GM10248 (cell line): Measurements from ENCODE around the gene APOH.

ENCODE experiments used
- CTCF ChIA-PET: fragments of 300-600 bp; sonication (Branson Sonifier 250); formaldehyde crosslinking; extraction: SDS; loops from one replicate; lab custom pipeline; 2021; ENCODE audit warnings: antibody characterized with exemption; lab: Yijun Ruan, JAX
- POLR2A ChIA-PET: fragments of 350-650 bp; sonication (Branson Sonifier 250); formaldehyde crosslinking; extraction: SDS; loops from one replicate; lab custom pipeline; 2020; ENCODE audit warnings: antibody characterized with exemption; lab: Yijun Ruan, JAX
- DNase-seq: peaks from one replicate; pipeline ENCODE4 v3.0.0; 2012; ENCODE audit errors: extremely low spot score
- TF ChIP-seq, protein P1 (sequence below): IDR thresholded peaks from 2 replicates; pipeline ENCODE4 v1.5.1; 2012; ENCODE audit warnings: mild to moderate bottlenecking, low read depth; ENCODE audit errors: extremely low read depth, missing control alignments, control extremely low read depth

Gene APOH, protein sequence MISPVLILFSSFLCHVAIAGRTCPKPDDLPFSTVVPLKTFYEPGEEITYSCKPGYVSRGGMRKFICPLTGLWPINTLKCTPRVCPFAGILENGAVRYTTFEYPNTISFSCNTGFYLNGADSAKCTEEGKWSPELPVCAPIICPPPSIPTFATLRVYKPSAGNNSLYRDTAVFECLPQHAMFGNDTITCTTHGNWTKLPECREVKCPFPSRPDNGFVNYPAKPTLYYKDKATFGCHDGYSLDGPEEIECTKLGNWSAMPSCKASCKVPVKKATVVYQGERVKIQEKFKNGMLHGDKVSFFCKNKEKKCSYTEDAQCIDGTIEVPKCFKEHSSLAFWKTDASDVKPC

DNA sequence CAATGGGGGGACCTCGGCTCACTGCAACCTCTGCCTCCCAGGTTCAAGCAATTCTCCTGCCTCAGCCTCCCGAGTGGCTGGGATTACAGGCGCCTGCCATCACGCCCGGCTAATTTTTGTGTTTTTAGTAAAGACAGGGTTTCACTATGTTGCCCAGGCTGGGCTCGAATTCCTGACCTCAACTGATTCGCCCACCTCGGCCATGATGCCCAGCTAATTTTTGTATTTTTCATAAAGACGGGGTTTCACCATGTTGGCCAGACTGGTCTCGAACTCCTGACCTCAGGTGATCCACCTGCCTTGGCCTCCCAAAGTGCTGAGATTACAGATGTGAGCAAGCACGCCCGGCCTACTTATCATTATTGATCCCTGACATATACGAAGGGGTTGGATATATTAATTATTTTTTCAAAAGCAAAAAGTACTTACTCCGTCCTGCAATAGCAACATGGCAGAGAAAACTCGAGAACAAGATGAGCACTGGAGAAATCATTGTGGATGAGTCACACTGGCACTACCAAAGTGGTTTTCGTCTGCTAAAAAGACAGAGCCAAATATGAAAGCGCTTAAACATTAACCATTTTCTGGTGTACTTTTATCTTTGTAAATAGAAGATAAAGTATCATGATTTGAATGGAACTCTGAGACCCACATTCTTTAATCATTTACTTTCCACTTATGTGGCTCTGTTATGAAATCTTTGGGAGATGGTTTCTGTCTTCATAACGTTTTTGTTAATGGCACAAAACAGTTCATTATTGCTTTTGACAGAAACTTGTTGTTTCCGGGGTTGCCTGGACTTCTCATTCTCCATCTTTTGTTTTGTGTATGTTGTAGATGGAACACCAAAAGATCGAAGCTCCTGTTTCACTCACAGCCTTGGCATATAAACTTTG, at the start of gene APOH:
TSS of gene APOH (minus strand) at position 529 of the 896 bp plus-strand sequence. CDS start at position 493, 36 bp downstream.
- DNase-seq, result no peak
- CTCF ChIA-PET, result no interaction called here
- POLR2A ChIA-PET, result no interaction called here
- TF ChIP-seq, protein P1, sequence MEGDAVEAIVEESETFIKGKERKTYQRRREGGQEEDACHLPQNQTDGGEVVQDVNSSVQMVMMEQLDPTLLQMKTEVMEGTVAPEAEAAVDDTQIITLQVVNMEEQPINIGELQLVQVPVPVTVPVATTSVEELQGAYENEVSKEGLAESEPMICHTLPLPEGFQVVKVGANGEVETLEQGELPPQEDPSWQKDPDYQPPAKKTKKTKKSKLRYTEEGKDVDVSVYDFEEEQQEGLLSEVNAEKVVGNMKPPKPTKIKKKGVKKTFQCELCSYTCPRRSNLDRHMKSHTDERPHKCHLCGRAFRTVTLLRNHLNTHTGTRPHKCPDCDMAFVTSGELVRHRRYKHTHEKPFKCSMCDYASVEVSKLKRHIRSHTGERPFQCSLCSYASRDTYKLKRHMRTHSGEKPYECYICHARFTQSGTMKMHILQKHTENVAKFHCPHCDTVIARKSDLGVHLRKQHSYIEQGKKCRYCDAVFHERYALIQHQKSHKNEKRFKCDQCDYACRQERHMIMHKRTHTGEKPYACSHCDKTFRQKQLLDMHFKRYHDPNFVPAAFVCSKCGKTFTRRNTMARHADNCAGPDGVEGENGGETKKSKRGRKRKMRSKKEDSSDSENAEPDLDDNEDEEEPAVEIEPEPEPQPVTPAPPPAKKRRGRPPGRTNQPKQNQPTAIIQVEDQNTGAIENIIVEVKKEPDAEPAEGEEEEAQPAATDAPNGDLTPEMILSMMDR, result no peak

DNA sequence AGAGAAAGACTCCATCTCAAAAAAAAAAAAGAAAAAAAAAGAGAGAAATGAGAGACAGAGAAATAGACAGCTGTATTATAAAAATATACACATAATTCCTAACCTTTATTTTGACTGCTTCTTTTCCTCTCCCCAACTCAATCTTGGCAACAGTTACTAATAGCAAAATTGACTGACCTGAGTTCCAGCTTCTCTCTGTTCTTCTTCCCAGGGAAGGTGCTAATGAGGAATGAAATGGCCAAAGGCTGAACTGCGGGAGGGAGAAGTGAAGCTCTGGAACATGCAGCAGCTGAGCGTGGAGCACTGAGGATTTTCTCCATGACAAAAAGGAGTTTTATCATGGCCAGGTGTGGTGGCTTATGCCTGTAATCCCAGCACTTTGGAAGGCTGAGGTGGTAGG, 48.0 kb upstream of the APOH start:
- POLR2A ChIA-PET, result no interaction called here
- CTCF ChIA-PET, result interaction anchor here (1.9 kb wide), 1 partner anchor 10 kb away, joined by 4 read pairs; no protein-coding TSS in a partner anchor
- DNase-seq, result no peak
- TF ChIP-seq, protein P1, result no peak

DNA sequence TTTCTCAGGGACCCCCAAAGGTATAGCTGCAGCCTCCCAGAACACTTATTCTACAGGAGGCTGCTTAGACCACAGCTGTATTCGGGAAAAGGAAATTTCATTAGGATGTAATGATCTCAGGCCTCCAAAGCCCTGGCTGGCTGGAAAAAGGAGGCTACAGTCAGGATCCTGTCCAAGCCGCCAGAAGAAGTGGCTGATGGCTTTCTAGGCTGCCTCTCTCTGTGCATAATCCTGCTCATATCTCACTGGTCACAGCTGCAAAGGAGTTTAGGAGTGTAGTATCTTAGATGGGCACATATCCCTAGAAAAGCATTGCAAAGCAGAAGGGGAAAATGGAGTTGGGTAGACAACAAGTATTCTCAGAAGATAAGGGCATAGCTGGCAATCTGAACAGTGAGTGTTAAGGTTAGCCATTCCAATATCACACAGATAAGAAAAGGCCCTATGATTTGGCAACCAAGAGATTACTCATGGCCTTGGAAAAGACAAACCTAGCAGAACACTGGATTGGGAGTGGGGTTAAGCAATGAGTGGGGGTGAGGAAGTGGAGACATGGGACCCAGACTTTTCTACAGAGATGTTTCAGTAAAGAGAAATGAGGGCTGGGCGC, 47.2 kb upstream of the APOH start:
- ChIA-PET POLR2A (no interaction called here), CTCF (interaction anchor here (1.9 kb wide), 1 partner anchor 11 kb away, joined by 4 read pairs; no protein-coding TSS in a partner anchor)
- TF ChIP-seq, protein P1, result no peak
- DNase-seq, result no peak

DNA sequence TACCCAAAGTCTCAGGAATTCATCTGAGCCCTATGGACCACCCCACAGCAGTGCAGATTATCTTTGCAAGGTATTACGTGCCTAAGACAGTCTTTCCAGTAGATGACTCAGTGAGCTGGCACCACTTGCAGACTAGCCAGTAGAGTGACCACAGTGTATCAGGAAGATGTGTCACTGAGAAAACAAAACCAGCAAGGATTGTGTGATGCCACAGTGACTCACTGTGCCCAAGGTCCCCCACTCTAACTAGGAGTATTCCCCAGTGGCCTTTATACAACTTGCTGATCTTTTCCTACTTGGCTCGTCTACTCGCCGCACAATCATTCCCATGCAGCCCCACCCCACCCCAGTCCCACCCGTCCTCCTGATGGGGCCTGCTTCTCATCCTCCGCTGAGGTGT, 46.4 kb upstream of the APOH start:
- TF ChIP-seq, protein P1, result no peak
- CTCF ChIA-PET, result interaction anchor here (1.0 to 1.9 kb wide), 2 partner anchors 12 to 345 kb away, joined by 3 to 4 read pairs; no protein-coding TSS in a partner anchor
- DNase-seq, result no peak
- POLR2A ChIA-PET, result no interaction called here

DNA sequence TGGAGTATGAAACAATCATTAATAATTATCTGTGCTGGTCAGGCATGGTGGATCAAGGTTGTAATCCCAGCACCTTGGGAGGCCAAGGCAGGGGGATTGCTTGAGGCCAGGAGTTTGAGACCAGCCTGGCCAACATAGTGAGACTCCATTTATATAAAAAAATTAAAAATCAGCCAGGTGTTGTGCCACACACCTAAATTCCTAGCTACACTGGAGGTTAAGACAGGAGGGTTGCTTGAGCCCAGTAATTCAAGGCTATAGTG, 44.3 kb upstream of the APOH start:
- CTCF ChIA-PET, result interaction anchor here (1.3 kb wide), 1 partner anchor 39 kb away, joined by 4 read pairs; no protein-coding TSS in a partner anchor
- DNase-seq, result no peak
- TF ChIP-seq, protein P1, result no peak
- POLR2A ChIA-PET, result no interaction called here
